AG04449 (cell line): ENCODE measurements around the gene KAZN.

Experiments used
- CTCF ChIA-PET: fragments of 350-600 bp; formaldehyde crosslinking; extraction: SDS; loops from one replicate; lab custom pipeline; 2021; ENCODE audit warnings: antibody characterized with exemption; lab: Yijun Ruan, JAX
- POLR2A ChIA-PET: fragments of 400-600, 350-600 bp; formaldehyde crosslinking; extraction: SDS; loops from one replicate; lab custom pipeline; 2020; ENCODE audit warnings: antibody characterized with exemption, inconsistent platforms; lab: Yijun Ruan, JAX
- DNase-seq: peaks from one replicate; pipeline ENCODE4 v3.0.0-alpha.2; 2010; ENCODE audit warnings: low read depth, low spot score
- H3K4me3 ChIP-seq: 2 replicates; pipeline ENCODE4 v1.5.1; 2011; ENCODE audit warnings: low read depth, mild to moderate bottlenecking, control low read depth, low read length
- CTCF ChIP-seq: IDR thresholded peaks from one replicate; pipeline ENCODE4 v1.5.1; 2011; ENCODE audit warnings: mild to moderate bottlenecking, moderate library complexity, low read length, control low read depth, inconsistent platforms; ENCODE audit not compliant: insufficient read depth; ENCODE audit errors: missing control alignments

The KAZN gene

GRCh38 chr1:14662116-14662515, 63.6 kb downstream of the KAZN start:
- TF ChIP-seq CTCF, result no peak
- H3K4me3 ChIP-seq, result no peak overlapping the region
- POLR2A ChIA-PET, result no interaction called here
- CTCF ChIA-PET, result no interaction called here
- no peak for DNase-seq

GRCh38 chr1:14663773-14664172, 65.3 kb downstream of the KAZN start:
- DNase-seq, result no peak
- ChIA-PET POLR2A (no interaction called here), CTCF (no interaction called here)
- TF ChIP-seq CTCF, result no peak
- no peak overlapping the region for H3K4me3 ChIP-seq

GRCh38 chr1:14666373-14666772, 67.9 kb downstream of the KAZN start:
- no peak overlapping the region for H3K4me3 ChIP-seq
- no peak for TF ChIP-seq CTCF
- ChIA-PET CTCF (no interaction called here), POLR2A (no interaction called here)
- DNase-seq, result no peak

- ChIA-PET POLR2A (no interaction called here), CTCF (no interaction called here)
- no peak for TF ChIP-seq CTCF
- H3K4me3 ChIP-seq, result no peak overlapping the region
- no peak for DNase-seq
Observed at GRCh38 chr1:14666962-14667650, 68.6 kb downstream of the KAZN start.

GRCh38 chr1:14667651-14667984, 69.1 kb downstream of the KAZN start:
- POLR2A ChIA-PET, result no interaction called here
- no peak for TF ChIP-seq CTCF
- no peak overlapping the region for H3K4me3 ChIP-seq
- CTCF ChIA-PET, result no interaction called here
- no peak for DNase-seq

- DNase-seq, result no peak
- TF ChIP-seq CTCF, result no peak
- H3K4me3 ChIP-seq, result no peak overlapping the region
- ChIA-PET CTCF (no interaction called here), POLR2A (no interaction called here)
Observed at GRCh38 chr1:14668538-14668937, 70.1 kb downstream of the KAZN start.
